Measurements from ENCODE around the gene LRRC71. TPM values are rescaled to one million over a fixed set of nuclear protein-coding genes. Genes with fewer than 3 reads are reported as not detected.

LRRC71 gene
- total and polyA plus RNA-seq, 2 of the 8 experiments (the other 6 are each of a cell fraction or from before 2014, with no cell fraction given) = 0.05 TPM; not detected in 1

- H3K27ac ChIP-seq (ENCODE audit: low read depth, low read length) = no peak overlapping the region
Measured at GRCh38 chr1:156964441-156964840, 44.0 kb downstream of the LRRC71 start.

More at GRCh38 chr1:156964441-156964840, 44.0 kb downstream of the LRRC71 start:
- no peak overlapping the region for H3K4me2 ChIP-seq (ENCODE audit: insufficient read depth in 1 of 2, low read depth in 2 of 2, low read length in 2 of 2)
- H3K56ac ChIP-seq (replicated peaks; ENCODE audit: insufficient read length, low read depth, low read length) = no peak overlapping the region
- TF ChIP-seq ATF2 (IDR thresholded peaks at IDR 0.05; ENCODE audit: low read length) (no peak), CTBP2 (IDR thresholded peaks at IDR 0.05; ENCODE audit: borderline replicate concordance, insufficient read depth, insufficient read length, low read length) (no peak), GTF2F1 (IDR thresholded peaks at IDR 0.05; ENCODE audit: borderline replicate concordance, low read depth, low read length) (no peak), POLR2AphosphoS5 (IDR thresholded peaks at IDR 0.05; ENCODE audit: low read depth, low read length) (no peak), SIRT6 (IDR thresholded peaks at IDR 0.05; ENCODE audit: low read length) (no peak), CBX5 (IDR thresholded peaks at IDR 0.05; ENCODE audit: low read depth, low read length) (no peak), SIX5 (IDR thresholded peaks at IDR 0.05; ENCODE audit: low read depth, low read length) (no peak), POU5F1 (IDR thresholded peaks at IDR 0.05; ENCODE audit: low read depth, low read length) (no peak)
- peaks cover 12 to 48% (median 34%) of the 10 kb centered on the region in 4 experiments; a peak in 7 of 8 replicates for H3K36me3 ChIP-seq (ENCODE audit: control insufficient read depth in 2 of 4, insufficient read depth in 4 of 4, low read length in 3 of 4)
- no peak overlapping the region for H4K8ac ChIP-seq (ENCODE audit: extremely low read depth, insufficient read depth, low read length)
- no peak overlapping the region for H3K9ac ChIP-seq (replicated peaks in 1 of 4; ENCODE audit: extremely low read depth in 1 of 4, low read depth in 3 of 4, low read length in 3 of 4)
- H4K5ac ChIP-seq (ENCODE audit: insufficient read length, low read depth, low read length) = no peak overlapping the region
- FAIRE-seq = no peak
- H3K23me2 ChIP-seq (ENCODE audit: low read depth, low read length) = no peaks in the 10 kb centered on the region
- H2BK15ac ChIP-seq (ENCODE audit: low read length) = no peak overlapping the region
- no peak overlapping the region for H3K18ac ChIP-seq (ENCODE audit: extremely low read depth, low read length)
- DNase-seq (ENCODE audit: low read depth in 1 of 2, low spot score in 2 of 2) = no peak
- 96% methylated on average over 2 of the region's 2 CpGs; no CpG with 5 or more reads in 1 of the 2 experiments for WGBS, 2 experiments (ENCODE audit: extremely low coverage in 1 of 2, insufficient coverage in 1 of 2, insufficient read length in 1 of 2, insufficient replicate concordance in 2 of 2, low coverage in 1 of 2, low lambda C conversion rate in 2 of 2, missing lambda C conversion rate in 1 of 2)
- no peaks in the 10 kb centered on the region for H3K4me1 ChIP-seq (replicated peaks in 1 of 4; ENCODE audit: control insufficient read depth in 3 of 4, insufficient read depth in 4 of 4, low read length in 3 of 4)
- no peaks in the 10 kb centered on the region for H3K79me1 ChIP-seq (ENCODE audit: low read depth, low read length)
- no peak overlapping the region for H4K91ac ChIP-seq (replicated peaks; ENCODE audit: insufficient read length, low read length)
- H3K23ac ChIP-seq (ENCODE audit: insufficient read length) = no peak overlapping the region
- H2BK12ac ChIP-seq (ENCODE audit: low read depth, low read length) = no peak overlapping the region
- no peak overlapping the region for H3K4ac ChIP-seq (replicated peaks; ENCODE audit: insufficient read length, low read depth, low read length)
- H4K20me1 ChIP-seq (replicated peaks in 1 of 2; ENCODE audit: control insufficient read depth in 1 of 2, insufficient read depth in 2 of 2, low read length in 2 of 2) = no peaks in the 10 kb centered on the region
- no peak overlapping the region for H2BK120ac ChIP-seq (replicated peaks; ENCODE audit: low read depth, low read length)
- H2AK5ac ChIP-seq (ENCODE audit: low read depth, low read length) = no peak overlapping the region
- CTCF ChIA-PET (ENCODE audit: partially characterized antibody) = interaction anchor here (1.1 to 2.1 kb wide), 4 partner anchors 34 to 192 kb away, joined by 3 to 6 read pairs (median 4); no protein-coding TSS in a partner anchor
- H3K27me3 ChIP-seq (replicated peaks in 1 of 4; ENCODE audit: control insufficient read depth in 3 of 4, extremely low read depth in 1 of 4, insufficient read depth in 3 of 4, low read length in 3 of 4) = no peaks in the 10 kb centered on the region
- H2AFZ ChIP-seq (ENCODE audit: low read length) = no peak overlapping the region
- no peak overlapping the region for H2BK5ac ChIP-seq (ENCODE audit: low read depth, low read length)
- no peak overlapping the region for H2BK20ac ChIP-seq (ENCODE audit: low read length)
- H3K79me2 ChIP-seq (ENCODE audit: control insufficient read depth in 1 of 2, insufficient read depth in 2 of 2, low read length in 2 of 2) = no peaks in the 10 kb centered on the region
- H3K9me3 ChIP-seq (ENCODE audit: insufficient read depth in 2 of 2, low read depth in 1 of 2, low read length in 1 of 2) = no peaks in the 10 kb centered on the region
- no peak overlapping the region for H3K4me3 ChIP-seq (ENCODE audit: extremely low read depth in 1 of 4, insufficient read depth in 2 of 4, low read depth in 3 of 4, low read length in 4 of 4)
- POLR2A ChIA-PET (ENCODE audit: partially characterized antibody) = no interaction called here
- H3K14ac ChIP-seq (ENCODE audit: insufficient read length) = no peak overlapping the region
